HUES6 (cell line): ENCODE measurements around the gene MED13L.
"Not testable (repeated sequence)": the region's sequence is repeated elsewhere in the genome, so short reads cannot be mapped to it uniquely, and the experiment has no call there.

ENCODE experiments used
- H3K27ac ChIP-seq: 2 replicates; pipeline ENCODE4 v1.7.0; 2013; ENCODE audit warnings: low read depth, mild to moderate bottlenecking, low read length, inconsistent platforms
- H3K27me3 ChIP-seq: 2 replicates; pipeline ENCODE4 v1.6.1; 2013; ENCODE audit warnings: low read length; ENCODE audit not compliant: control insufficient read depth, insufficient read depth
- H3K36me3 ChIP-seq: 2 replicates; pipeline ENCODE4 v1.6.1; 2013; ENCODE audit warnings: low read length; ENCODE audit not compliant: control insufficient read depth, insufficient read depth
- H3K4me1 ChIP-seq: 2 replicates; pipeline ENCODE4 v1.6.1; 2013; ENCODE audit warnings: low read length; ENCODE audit not compliant: control insufficient read depth, insufficient read depth
- H3K4me3 ChIP-seq: 2 replicates; pipeline ENCODE4 v1.5.1; 2013; ENCODE audit warnings: low read depth, low read length
- H3K9ac ChIP-seq: one replicate; pipeline ENCODE4 v1.6.1; 2013; ENCODE audit warnings: mild to moderate bottlenecking, low read length
- H3K9me3 ChIP-seq: 2 replicates; pipeline ENCODE4 v1.6.1; 2013; ENCODE audit warnings: low read depth, low read length; ENCODE audit not compliant: control insufficient read depth, insufficient read depth

MED13L gene

DNA sequence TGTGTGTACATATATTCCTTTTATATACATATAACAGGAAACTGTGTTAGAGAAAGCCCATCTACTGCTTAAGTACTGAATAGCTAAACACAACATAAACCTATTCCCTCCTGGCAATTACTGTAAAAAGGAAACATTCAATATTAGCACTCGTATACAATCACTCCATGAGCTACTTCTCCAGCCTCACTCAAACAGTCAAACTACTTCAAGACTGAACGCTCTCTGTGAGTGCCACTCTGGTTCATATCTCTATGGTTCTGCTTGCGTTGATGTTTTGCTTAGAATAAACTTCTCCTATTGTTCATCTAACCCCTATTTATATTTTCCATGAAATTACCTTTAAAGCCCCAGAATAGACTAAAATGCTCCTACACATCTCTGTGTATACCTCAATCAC, 243.7 kb downstream of the MED13L start:
- Histone ChIP-seq H3K36me3 (no peaks in the 10 kb centered on the region), H3K27me3 (no peaks in the 10 kb centered on the region), H3K27ac (no peak overlapping the region), H3K4me3 (no peak overlapping the region), H3K4me1 (no peaks in the 10 kb centered on the region), H3K9ac (no peak overlapping the region), H3K9me3 (no peaks in the 10 kb centered on the region)

DNA sequence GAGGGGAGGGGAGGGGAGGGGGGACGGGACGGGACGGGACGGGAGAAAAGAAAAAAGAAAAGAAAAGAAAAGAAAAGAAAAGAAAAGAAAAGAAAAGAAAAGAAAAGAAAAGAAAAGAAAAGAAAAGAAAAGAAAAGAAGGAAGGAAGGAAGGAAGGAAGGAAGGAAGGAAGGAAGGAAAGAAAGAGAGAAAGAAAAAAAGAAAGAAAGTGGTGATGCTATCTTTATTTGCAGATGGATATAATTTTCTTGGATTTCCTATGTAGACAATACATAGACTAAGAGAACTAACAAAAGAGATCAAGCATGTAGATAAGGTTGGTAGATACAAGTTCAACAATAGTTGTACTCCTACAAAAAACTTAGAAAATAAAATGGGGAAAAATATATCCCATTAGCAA, 245.9 kb downstream of the MED13L start:
- H3K9me3 ChIP-seq, H3K27me3 ChIP-seq, H3K4me1 ChIP-seq, H3K9ac ChIP-seq, H3K4me3 ChIP-seq, H3K36me3 ChIP-seq, H3K27ac ChIP-seq: not testable (repeated sequence)

DNA sequence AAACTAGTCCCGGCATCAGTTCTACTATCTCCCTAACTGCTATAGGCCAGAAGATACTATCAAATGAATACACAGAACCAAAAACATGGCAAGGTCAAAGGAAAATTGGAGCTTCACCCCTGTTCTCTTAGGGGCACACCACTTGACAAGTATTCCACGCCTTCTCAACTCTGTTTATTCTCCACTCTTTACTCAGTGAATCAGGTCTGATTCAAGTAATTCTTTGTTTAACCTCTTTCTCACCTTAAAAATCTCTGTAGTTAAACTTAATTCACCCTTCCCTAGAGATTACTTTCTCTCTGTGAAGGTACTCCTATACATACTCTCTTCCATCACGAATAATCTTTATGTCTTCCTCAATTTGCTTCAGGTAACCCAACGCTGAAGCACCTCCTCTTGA, 248.9 kb downstream of the MED13L start:
- Histone ChIP-seq H3K4me3 (no peak overlapping the region), H3K27ac (no peak overlapping the region)

DNA sequence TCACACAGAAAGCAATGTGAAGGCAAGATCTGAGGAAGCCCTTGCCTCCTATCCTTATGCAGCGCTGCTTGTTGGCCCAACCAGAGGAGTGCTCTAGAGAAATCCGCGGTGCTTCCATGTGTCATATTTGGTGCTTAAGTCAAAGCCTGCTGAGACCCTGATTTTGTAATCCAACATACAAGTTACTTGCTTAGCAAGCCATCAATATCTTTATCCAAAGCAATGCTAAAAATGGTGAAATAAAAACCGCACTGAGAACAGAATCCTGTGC, 250.0 kb downstream of the MED13L start:
- H3K36me3 ChIP-seq: no peaks in the 10 kb centered on the region
- no peak overlapping the region for H3K9ac ChIP-seq
- H3K4me3 ChIP-seq: no peak overlapping the region
- no peaks in the 10 kb centered on the region for H3K27me3 ChIP-seq
- H3K9me3 ChIP-seq: no peaks in the 10 kb centered on the region
- no peak overlapping the region for H3K27ac ChIP-seq
- 0 out of 2 replicates have a peak, but pooled peaks cover 3% of the 10 kb centered on the region for H3K4me1 ChIP-seq

More for the DNA sequence above, 248.9 kb downstream of the MED13L start:
- no peaks in the 10 kb centered on the region for H3K36me3 ChIP-seq
- H3K4me1 ChIP-seq: 0 out of 2 replicates have a peak, but pooled peaks cover 3% of the 10 kb centered on the region
- no peaks in the 10 kb centered on the region for H3K9me3 ChIP-seq
- no peaks in the 10 kb centered on the region for H3K27me3 ChIP-seq
- no peak overlapping the region for H3K9ac ChIP-seq

DNA sequence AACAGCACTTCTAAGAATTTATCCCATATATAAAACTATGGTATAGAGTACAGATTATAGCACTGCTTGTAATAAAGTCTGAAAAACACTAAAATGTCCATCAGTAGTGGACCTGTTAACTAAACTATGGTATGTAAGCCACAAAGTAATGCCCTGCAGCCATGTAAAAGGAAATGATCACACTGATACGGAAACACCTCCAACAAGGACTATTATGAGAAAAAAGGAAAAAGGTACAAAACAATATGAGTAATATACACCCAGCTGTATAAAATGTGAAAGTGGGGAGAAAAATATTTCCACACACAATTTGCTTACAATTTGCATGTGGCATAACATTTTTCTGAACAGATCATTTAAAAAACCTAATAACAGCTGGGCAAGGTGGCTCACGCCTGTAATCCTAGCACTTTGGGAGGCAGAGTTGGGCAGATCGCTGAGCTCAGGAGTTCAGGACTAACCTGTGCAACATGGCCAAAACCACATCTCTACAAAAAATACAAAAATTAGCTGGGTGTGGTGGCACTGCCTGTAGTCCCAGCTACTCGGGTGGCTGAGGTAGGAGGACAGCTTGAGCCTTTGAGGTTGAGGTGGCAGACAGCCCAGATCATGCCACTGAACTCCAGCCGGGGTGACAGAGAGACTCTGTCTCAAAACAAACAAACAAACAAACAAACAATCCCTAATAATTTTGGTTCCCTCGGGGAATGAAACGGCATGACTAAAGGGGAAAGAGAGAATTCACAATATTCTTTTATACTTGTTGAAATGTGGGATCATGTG, 250.5 kb downstream of the MED13L start:
- H3K36me3 ChIP-seq: no peaks in the 10 kb centered on the region
- no peaks in the 10 kb centered on the region for H3K9me3 ChIP-seq
- no peak overlapping the region for H3K4me3 ChIP-seq
- H3K4me1 ChIP-seq: 0 out of 2 replicates have a peak, but pooled peaks cover 3% of the 10 kb centered on the region
- no peak overlapping the region for H3K27ac ChIP-seq
- H3K27me3 ChIP-seq: no peaks in the 10 kb centered on the region
- no peak overlapping the region for H3K9ac ChIP-seq

DNA sequence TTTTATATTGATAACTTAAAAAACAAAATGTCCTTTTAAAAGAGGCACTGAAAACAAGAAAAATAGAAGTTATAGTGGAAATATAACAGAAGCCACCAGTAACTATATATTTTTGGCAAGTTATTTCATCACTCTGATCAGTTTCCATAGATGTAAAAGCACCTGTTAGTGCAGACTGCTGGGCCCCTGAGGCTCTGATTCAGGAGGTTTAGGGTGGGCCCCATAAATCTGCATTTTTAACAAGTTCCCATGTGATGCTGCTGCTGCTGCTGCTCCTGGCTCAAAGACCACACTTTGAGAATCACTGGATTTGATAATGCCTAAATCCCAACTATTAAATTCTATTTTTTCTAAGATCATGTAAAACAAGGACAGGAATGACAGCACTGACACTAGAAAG, 251.1 kb downstream of the MED13L start:
- H3K9ac ChIP-seq: no peak overlapping the region
- H3K4me3 ChIP-seq: no peak overlapping the region
- H3K9me3 ChIP-seq: no peaks in the 10 kb centered on the region
- no peak overlapping the region for H3K27ac ChIP-seq
- H3K27me3 ChIP-seq: no peaks in the 10 kb centered on the region
- no peaks in the 10 kb centered on the region for H3K36me3 ChIP-seq
- H3K4me1 ChIP-seq: 0 out of 2 replicates have a peak, but pooled peaks cover 3% of the 10 kb centered on the region

DNA sequence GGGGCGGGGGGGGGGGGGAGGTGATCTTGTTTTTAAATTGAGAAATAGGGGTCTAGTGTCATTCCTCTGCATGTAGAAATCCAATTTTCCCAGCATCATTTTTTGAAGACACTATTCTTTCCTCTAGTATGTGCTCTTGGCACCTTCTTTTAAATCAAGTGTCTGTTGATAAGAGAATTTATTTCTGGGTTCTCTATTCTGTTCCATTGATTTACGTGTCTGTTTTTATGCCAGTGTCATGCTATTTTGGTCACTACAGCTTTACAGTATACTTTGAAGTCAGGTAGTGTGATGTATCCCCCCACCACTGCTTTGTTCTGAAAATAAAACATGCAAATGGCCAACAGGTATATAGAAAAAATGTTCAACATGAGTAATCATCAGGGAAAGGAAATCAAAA, 252.7 kb downstream of the MED13L start:
- Histone ChIP-seq H3K4me1 (0 out of 2 replicates have a peak, but pooled peaks cover 3% of the 10 kb centered on the region), H3K4me3 (no peak overlapping the region), H3K27ac (no peak overlapping the region), H3K9me3 (no peaks in the 10 kb centered on the region), H3K9ac (no peak overlapping the region), H3K36me3 (no peaks in the 10 kb centered on the region), H3K27me3 (no peaks in the 10 kb centered on the region)

DNA sequence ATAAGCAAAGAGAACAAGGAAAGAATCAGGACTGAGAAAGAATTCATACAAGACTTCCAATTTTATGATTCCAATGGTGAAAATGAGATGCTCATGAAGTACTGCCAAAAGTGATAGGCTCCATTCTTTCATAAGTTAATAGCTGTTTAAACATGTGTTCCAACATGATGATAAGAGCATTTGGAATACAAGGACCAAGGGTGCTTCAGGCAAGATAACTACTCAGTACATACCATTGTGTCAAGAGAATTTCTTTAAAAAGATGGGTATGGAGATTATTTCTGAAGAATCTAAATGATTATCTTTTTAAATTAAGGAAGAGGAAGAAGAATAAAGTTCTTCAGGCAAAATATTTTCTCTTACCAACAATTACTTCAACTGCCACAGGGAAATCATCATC, 258.1 kb downstream of the MED13L start:
- H3K27ac ChIP-seq: no peak overlapping the region
- H3K9ac ChIP-seq: no peak overlapping the region
- H3K4me1 ChIP-seq: no peaks in the 10 kb centered on the region
- H3K4me3 ChIP-seq: no peak overlapping the region
- H3K27me3 ChIP-seq: no peaks in the 10 kb centered on the region
- H3K36me3 ChIP-seq: peaks cover 24% of the 10 kb centered on the region
- no peaks in the 10 kb centered on the region for H3K9me3 ChIP-seq

DNA sequence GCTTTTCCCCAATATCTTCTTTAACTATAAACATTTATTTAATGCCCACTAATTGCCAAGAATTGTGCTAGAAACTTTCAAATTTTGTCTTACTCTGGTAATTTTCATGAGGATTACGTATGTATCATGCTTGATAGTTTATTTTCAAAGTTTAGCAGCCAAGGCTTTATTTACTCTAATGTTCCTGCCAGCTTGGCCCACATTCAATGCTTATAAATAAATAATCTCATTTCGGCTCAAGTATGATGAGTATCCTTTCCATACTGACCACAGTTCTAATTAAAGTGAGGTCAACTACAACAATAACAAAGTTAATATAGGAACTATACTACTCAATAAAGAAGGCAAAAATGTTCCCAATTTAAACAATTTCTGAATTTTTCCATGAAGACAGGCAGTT, 259.2 kb downstream of the MED13L start:
- no peaks in the 10 kb centered on the region for H3K27me3 ChIP-seq
- no peaks in the 10 kb centered on the region for H3K4me1 ChIP-seq
- peaks cover 32% of the 10 kb centered on the region for H3K36me3 ChIP-seq
- H3K27ac ChIP-seq: no peak overlapping the region
- H3K9ac ChIP-seq: no peak overlapping the region
- H3K9me3 ChIP-seq: no peaks in the 10 kb centered on the region
- H3K4me3 ChIP-seq: no peak overlapping the region

DNA sequence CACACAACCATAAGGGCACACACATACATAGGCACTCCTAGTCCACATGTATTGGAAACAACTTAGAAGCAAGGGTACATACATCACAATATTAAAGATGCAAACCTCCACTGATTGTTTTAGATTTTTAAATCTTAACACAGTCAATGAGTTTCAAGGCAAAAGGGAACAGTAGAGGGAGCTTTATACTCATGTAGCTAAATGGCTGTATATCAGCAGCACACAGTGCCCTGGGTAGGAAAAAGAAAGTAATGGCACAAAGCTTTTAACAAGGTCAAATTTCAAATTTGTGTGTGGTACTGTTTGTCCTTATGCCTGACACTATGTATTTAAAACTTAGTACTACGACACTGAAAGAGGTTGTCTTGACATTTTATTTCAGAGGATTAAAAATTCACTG, 262.0 kb downstream of the MED13L start:
- no peaks in the 10 kb centered on the region for H3K27me3 ChIP-seq
- H3K27ac ChIP-seq: no peak overlapping the region
- no peak overlapping the region for H3K4me3 ChIP-seq
- peaks cover 54% of the 10 kb centered on the region for H3K36me3 ChIP-seq
- H3K4me1 ChIP-seq: no peaks in the 10 kb centered on the region
- no peaks in the 10 kb centered on the region for H3K9me3 ChIP-seq
- H3K9ac ChIP-seq: no peak overlapping the region

DNA sequence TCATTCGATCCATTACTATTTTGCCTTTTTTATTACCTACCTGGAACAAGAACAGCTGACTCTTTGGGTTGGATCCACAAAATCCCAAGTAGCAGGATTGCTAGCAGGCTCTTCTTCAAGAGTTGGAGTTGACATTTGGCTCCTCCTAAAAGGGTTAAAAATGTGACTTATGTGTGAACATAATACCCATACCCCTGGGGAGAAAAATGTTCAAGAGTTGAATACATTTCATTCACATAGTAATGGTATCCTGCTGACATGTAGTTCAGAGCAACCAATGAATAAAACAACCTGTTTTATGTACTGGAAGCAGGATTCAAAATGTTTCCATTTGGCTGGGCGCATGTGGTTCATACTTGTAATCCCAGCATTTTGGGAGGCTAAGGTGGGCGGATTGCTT, 264.7 kb downstream of the MED13L start:
- H3K27ac ChIP-seq: no peak overlapping the region
- H3K36me3 ChIP-seq: peaks cover 62% of the 10 kb centered on the region
- no peaks in the 10 kb centered on the region for H3K4me1 ChIP-seq
- no peak overlapping the region for H3K4me3 ChIP-seq
- H3K27me3 ChIP-seq: no peaks in the 10 kb centered on the region
- H3K9me3 ChIP-seq: no peaks in the 10 kb centered on the region
- no peak overlapping the region for H3K9ac ChIP-seq
